GM19239 (cell line): ENCODE data around the gene MAP4K2.
"Not testable (repeated sequence)": the region's sequence is repeated elsewhere in the genome, so short reads cannot be mapped to it uniquely, and the experiment has no call there.

Source experiments
- DNase-seq: peaks from one replicate; pipeline ENCODE4 v3.0.0; 2011; ENCODE audit warnings: low spot score; ENCODE audit not compliant: insufficient read length
- FAIRE-seq: peaks from 2 replicates; lab custom pipeline; 2011; peaks lifted over from hg19 to GRCh38; lab: Jason Lieb, UNC

MAP4K2 gene

DNA sequence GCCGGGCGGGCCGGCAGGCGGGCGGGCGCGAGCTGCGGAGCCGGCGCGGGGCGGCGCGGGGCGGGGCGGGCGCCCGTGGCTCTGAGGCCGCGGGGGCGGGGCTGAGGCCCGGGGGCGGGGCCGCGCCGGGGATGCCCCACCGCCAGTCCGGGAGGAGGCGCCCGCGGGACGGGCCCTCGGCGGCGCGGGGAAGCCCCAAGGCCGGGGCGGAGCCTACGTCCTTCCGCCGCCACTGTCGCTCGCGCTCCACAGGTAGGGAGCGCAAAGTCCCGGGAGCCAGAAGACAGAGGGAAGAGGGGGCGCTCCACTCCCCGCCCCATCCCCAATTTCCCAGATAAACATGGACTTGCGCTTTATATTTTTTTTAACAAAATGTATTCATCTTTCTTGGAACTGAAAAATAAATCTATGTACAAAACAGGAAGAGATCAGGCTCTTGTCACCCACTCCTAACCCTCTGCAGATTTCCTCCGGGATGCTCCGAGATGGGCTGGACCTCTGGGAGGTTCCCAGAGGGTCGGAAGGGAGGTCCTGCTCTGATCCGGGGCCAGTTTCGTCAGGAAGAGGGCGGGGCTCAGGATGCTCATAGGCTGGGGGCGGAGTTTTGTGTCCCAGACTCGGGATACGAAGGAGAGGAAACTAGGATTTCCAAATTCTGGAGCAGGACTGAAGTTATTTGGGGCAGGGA is at the start of gene MAP4K2:
Gene MAP4K2 (minus strand): TSS at position 57 of the 688 bp plus-strand sequence. CDS start 65 bp downstream, outside the sequence.
- FAIRE-seq: peak; percentile 90
- DNase-seq: peak; percentile 99

DNA sequence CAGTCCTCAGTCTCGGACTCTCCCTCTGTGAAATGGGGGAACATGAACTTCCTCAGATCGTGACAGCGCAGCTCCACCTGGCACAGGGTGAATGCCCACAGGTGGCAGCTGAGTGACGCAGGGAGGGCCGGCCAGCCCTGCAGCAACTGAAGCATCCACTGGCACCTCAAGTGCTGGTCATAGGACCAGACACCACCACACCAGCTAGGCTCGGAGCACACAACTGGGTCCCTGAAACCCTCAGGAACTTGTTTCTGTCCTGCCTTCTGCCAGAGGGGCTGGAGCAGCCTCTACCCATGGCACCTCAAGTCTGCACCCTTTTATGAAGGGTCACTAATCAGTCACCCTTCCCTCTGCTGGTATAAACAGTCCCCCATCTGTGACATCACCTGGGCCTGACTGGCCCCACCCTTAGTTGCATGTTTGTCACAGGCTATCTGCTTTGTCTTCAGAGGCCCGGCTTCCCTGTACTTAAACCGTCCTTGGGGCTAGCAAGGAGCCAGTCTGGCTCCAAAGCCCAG is 48.9 kb upstream of the MAP4K2 start:
- peak; percentile 62 for FAIRE-seq
- DNase-seq: no peak

DNA sequence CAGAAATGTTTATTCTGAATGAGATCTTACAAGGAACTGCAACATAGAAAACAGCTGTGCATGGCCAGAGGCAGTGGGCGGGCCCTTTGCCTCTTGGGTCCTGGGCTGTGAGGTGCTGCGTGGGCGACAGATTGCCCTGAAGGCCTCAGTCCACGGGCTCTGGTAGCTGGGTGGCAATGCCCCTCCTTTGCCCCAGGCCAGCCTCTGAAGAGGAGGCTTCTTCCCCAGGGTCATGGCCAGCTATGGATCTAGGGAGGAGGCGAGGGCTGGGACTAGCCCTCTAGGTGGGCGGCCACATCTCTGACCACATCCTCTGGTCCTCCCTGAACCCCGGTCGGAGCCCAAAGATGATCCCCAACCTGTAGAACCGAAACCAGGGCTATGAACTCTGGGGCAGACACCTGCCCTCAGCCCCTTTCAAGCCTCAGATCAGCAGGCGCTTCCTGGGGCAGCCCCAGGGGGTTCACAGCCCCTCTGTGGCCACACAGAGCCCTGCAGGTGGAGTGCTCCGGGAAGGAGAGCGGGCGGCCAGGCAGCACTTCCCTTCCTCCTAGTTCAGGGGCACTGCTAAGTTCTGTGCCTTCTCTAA is 48.1 kb upstream of the MAP4K2 start:
- FAIRE-seq: peak; percentile 96
- DNase-seq: peak; percentile 87

DNA sequence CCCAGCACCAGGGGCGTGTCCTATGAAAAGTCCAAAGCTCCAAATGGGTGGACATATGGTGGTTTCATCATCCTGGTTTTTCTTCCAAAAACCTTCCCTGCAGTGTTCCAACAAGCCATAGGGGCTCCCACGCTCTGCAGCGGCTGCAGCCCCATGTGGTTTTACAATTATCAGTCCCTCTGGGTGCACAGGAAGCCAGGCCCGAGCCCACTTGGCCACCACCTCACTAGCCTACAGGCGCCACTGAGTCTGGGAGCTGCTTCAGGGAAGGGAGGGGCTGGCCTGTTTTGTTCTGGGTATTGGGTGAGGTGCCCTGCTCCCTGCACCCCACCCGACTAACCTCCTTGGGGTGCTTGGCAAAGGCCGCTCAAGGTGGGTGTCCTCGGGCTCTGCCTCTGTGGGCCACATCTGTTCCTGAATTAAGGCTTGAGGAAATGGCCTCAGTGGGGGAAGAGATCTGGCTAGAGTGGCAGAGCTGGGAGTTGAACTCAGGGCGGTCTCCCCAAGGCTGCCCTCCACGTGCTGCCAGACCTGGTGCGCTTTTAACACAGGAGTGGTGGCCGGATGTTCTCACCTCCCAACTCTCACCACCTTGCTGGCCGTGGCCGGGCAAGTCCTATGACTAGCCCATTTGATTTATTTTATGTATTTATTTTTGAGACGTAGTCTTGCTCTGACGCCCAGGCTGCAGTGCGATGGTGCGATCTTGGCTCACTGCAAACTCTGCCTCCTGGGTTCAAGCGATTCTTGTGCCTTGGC is 46.8 kb upstream of the MAP4K2 start:
- DNase-seq (no peak), FAIRE-seq (no peak)

DNA sequence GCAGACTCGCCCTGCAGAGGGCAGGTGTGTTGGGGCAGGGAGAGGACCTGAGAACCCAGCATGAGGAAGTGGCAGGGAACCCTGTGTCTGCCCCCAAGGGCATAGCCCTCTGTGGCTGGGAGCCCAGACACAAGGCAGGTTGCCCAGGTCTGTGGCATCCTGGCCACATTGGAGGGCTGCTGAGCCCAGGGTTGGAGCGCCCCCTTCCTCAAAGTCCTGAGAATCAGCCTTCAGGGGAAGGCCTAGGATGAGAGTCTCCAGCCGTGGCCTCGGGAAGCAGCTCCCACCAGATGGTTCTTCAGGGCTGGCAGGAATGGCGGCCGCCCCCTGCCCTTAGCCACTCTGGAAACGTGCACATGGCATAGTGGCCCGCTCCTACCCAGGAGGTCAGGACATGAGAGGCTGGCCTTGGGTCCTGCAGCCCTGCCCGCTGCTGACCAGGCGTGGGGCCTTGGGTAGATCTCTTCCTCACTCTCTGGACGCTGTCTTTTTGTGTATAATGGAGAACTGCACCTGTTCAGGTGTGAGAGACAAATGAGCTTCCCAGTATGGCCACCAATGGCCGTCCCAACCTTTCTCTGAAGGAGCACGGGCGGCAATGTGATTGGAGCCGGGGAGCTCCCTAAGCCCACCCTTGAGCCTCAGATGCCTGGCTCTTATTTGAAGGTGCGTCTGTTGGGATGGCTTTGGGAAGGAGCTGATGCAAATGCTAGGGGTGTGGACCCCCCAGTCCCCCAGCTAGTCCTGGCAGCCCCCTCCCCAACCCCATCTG is 46.0 kb upstream of the MAP4K2 start:
- FAIRE-seq (no peak), DNase-seq (no peak)

DNA sequence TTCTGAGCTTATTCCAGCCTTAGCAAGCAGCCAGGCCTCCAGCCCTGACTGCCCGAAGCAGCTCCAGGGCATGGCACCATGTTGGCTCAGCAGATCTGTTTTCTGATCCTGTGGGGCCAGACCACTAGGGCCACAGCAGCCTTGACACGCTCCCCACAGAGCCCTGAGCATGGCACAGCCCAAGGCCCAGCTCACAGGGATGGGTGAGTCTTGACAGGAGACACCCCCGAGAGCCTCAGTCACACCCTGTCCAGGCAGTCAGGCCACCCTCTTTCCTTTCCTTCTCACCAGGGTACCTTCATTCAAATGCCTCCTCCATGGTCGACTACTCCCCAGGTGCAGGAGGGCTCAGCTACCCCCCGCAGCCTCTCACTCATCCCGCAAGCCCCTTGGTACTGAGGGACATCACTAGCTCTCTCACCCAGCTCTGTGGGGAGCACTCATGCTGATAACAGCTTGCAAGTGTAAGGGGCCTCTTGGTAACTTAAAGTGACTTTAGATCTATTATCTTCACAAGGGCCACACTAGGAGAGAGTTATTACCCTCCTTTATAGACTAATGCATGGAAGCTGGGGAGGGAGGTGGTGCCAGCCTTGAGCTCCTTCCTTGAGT is 45.3 kb upstream of the MAP4K2 start:
- no peak for DNase-seq
- peak; percentile 72 for FAIRE-seq

DNA sequence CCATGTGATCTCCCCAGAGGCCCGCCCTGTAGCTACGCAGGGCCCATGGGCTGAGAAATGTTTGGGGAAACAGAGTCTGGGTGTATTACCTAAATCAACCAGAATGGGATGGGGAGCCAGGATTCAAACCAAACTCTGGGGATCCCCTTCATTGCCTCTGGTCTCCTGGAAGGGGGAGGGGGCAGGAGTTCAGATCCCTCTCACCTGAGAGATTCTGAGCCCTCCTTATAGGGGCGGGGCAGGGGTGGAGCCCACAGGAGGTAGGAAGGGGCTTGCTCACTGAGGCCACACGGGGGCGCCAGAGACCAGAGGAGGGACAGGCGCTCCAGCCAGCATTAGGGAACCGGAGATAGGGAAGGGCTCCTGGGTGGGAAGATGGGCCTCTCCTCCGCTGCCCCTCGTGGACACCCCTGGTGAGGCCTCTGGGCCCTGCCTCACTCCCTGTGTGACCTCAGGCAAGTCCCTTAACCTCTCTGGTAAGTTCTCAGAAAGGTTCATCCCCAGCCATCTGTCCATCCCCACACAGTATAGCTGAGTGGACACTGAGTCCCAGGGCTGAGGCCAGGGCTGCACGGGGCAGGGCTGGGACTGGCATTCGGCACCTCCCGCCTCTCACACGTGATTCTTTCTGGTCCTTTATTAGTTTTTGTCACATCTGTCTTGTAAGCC is 44.1 kb upstream of the MAP4K2 start:
- peak; percentile 90 for FAIRE-seq
- peak; percentile 92 for DNase-seq

DNA sequence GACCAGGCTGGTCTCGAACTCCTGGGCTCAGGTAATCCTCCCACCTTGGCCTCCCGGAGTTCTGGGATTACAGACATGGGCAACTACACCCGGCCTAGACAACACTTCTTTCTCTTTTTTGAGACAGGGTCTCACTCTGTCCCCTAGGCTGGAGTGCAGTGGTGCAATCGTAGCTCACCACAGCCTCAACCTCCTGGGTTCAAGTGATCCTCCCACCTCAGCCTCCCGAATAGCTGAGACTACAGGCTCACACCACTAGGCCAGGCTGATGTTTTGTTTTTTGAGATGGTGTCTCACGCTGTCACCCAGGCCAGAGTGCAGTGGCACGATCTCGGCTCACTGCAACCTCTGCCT is 42.7 kb upstream of the MAP4K2 start:
- not testable (repeated sequence) for DNase-seq, FAIRE-seq

DNA sequence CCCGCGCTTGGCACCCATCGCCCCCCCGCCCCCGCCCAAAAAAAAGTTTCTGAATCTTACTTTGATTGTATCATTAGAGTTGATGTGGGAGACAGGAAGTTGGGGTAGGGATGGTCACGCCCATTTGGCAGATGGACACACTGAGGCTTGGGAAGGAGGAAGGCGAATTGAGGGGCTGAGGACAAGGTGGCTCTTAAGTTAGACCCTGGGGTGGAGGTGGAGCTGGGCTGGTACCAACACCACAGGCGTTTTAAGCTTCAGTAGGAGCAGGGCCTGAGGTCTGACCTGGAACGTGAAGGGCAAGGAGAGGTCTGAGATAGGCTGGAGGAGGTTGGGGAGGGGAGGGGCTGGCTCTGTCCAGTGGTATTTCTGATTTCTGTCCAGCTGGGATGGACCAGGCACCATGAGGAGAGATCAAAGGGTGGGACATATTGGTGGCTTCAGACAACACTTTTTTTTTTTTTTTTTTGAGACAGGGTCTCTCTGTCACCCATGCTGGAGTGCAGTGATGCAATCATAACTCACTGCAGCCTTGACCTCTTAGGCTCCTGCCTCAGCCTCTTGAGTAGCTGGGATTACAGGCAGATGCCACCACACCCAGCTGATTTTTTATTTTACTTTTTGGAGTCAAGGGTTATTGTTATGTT is 42.2 kb upstream of the MAP4K2 start:
- peak; percentile 65 for FAIRE-seq
- DNase-seq: no peak

DNA sequence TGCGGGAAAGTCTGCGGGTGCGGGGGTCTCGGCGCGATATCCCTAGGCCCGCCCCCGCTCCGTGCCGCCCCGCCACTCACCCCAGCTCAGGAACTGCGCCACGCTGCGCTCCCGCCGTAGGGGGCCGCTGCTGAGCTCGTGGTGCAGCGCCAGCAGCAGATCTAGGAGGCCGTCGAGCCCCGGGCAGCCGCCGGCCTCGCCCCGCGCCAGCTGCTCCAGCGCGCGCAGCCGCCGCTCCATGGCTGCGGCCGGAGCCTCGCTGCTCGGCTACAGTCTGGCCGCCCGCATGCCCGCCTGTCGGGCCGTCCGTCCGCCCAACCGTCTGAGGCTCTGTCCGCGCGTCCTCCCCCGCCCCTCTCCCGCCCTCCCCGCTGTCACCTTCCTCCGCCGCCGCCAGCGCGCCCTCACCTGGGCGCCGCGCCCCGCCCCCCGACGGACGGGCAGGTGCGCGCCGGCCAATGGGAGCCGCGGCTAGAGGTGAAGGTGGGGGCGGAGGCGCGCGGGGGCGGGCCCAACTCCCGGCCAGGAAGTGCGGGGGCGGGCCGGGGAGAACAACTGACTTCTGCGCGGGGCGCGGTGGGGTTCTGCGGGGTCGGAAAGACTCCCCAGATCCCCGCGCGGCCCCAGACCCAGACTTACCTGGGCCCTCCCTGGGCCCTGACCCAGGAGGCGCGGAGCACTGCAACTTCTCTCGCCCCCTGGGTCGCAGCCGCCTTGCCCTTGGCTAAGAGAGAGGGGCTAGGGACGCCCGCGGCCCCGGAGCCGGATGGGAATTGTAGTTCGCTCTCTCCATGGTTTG is 41.5 kb upstream of the MAP4K2 start, which contains the start of gene CDC42BPG:
Gene CDC42BPG (minus strand): TSS at position 324 of the 799 bp plus-strand sequence. CDS start 84 bp downstream, at position 240.
- FAIRE-seq (no peak), DNase-seq (peak; percentile 82)

DNA sequence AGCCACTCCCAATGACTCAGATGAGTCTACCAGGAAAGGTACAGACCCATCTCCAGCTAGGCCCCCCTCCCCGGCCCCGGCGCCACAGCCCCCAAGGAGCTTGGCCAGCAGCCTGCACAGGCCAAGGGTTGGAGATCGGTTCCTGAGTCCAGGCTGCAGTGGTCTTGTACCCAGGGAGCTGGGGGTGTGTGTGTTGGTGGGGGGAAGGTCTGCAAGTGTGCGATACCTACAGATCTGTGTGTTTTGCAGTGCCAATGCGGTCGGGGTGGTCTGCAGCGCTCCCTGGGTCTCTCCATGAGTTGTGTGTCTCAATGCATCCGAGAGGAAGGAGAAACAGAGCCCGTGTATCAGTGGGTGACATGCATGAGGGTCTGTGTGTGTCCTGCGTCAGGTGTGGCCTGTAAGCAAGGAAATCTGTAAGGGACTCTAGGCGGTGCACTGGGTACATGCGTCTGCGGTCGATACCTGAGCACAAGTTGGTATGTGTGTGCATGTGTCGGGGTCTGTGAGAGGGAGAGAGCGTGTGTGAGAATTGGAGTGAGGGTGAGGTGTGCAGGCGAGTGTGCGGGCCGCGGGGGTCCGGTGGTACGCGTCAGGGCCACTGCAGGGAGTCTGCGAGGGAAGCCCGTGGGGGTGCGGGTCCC is 40.8 kb upstream of the MAP4K2 start:
- FAIRE-seq (no peak), DNase-seq (no peak)

DNA sequence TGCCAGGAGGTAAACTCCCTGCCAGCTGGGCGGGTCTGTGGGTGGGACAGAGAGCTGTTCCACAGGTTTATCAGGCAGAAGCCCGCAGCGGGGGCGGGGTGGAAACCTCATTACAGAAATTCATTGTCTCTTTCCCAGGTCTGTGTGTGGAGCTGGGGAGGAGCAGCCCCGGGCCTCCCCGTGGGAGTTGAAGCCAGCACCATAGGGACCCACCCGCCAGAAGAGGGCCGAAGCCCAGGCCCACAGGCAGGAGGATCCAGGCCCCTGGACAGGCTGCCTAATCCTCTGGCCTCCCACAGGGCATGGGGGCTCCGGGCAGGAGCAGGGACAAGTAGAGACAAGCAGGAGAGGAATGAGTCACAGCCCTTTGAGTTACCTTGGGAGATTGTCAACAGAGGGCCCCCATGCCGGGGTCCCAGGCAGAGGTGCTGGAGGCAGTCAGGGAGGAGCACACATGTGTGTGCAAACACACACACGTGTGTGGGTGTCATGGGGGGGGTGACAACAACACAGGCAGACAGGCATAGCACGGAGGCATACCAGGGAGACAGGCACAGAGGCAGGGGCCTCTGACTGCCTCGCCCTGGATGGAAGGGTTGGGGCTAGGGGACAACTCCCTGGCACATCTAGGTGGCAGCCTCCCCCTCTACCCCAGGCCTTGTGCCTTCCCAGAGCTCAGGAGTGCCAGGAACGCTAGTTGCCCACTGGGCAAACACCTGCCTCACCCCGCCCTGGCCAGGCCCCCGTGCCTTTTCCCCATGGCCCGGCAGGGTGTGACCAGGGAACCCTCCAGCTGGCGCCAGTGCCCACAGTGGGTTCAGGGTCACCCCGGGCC is 40.1 kb upstream of the MAP4K2 start:
- DNase-seq: no peak
- FAIRE-seq: no peak

DNA sequence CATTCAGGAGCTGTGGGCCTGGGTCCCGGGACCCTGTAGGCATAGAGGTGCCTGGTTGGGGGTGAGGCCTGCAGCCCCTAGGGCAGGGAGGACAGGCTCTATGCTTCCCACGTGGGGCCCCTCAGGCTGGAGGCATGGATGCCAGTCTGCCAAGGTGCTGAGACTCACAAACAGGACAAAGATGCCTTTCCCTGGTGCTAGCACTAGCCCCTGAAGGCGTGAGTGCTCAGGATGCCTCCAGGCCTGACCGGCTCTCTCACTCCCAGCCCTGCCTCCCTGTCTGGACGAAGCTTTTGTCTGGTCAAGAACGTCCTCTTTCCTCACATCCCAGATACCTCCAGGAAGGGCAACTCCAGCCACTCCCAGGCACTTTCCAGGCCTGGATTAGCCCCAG is 39.3 kb upstream of the MAP4K2 start:
- DNase-seq: no peak
- no peak for FAIRE-seq

DNA sequence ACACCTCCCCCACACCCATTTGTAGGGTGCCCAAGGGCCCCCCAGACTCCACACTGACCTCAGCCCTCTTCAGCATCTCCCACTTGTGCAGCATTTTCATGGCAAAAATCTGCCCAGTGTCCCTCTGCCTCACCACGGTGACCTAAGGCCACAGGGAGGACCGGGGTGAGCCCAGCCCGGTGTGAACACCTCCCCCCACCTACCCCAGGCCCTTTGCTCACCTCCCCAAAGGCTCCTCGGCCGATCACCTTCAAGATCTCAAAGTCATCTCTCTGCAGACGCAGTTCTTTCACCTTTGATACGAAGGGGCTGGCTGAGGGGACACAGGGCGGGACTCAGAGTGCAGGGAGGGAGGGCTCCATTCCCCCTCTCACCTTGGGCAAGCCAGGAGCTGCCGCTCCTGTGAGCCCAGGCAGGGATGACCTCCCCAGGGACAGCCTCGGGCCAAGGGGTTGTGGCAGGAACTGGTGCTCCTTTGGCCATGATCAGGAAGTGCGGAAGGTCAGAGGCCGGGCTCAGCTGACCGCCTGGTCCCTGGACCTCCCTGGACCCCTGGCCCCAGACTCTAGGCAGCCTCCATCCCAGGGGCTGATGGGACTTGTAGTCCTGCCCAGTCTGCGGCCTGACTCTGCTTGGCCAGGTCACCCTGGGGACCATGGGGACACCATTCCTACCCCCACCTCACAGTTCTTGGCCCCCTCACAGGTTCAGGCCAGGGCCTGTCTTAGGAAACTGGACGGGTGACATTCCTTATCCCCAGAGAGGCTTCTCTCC is 38.8 kb upstream of the MAP4K2 start:
- DNase-seq (no peak), FAIRE-seq (no peak)

DNA sequence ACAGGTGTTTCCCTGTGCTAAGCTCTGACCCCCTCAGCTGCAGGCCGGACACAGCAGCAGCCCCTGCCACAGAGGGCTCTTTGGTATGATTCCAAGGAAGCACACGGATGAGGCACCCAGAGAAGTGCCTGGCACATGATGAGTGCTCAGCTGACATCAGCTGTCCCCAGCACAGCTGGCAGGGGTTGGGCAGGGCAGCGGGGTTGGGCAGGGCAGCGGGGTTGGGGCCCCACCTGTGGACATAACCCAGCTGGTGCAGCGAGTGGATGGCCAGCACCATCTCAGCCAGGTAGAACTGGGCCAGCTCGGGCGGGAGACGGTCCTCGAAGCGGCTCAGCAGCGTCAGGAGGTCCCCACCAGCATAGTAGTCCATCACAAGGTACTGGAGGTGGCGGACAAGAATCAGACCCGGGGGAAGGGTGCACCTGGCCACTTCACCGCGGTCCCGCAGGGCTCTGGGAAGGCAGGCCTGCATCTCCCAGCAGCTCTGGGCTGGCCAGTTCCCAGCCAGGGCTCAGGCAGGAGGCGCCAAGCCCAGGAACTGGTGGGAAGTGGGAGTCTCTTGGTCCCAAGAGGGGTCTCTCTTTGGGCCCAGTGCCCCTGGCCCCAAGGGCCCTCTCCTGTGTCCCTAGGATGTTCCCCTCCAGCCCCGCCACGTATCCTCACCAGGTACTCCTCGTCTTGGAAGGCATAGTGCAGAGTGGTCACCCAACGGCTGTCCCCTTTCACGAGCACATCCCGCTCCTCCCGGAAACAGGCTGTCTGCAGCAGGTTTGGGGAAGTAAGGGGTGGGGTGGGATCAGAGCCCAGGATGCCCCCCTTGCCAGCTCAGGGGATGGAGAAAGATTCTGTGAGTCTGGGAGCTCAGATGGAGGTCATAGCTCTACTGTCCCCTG is 37.1 kb upstream of the MAP4K2 start:
- no peak for DNase-seq
- no peak for FAIRE-seq
